HS-27A (cell line): ENCODE measurements around the gene JPH2.

Source experiments
- DNase-seq: peaks from one replicate; pipeline ENCODE4 v3.0.0-alpha.2; 2012; ENCODE audit warnings: low read depth, missing footprints

Gene JPH2

GRCh38 chr20:44187772-44188709, 1.1 kb upstream of the JPH2 start:
- no peak for DNase-seq

GRCh38 chr20:44186674-44187053, 324 bp downstream of the JPH2 start:
- no peak for DNase-seq

DNA sequence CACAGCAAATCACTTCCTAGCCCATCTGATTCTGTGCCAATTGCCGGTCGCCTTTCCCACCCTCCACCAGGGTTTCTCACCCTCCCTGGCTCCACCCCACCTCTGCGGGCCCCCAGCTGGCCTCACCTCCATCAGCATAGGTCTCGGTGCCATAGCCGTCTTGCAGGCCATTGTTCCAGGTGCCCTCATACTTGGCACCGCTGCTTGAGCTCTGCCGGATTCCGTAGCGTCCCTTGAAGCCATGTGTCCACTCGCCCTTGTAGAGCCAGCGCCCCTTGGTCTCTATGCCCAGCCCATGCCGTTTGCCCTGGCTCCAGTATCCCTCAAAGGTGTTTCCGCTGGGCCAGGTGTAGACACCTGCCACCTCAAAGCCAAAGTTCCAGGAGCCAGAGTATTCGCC, 787 bp downstream of the JPH2 start:
- no peak for DNase-seq

GRCh38 chr20:44185574-44185973, 1.4 kb downstream of the JPH2 start:
- no peak for DNase-seq

DNA sequence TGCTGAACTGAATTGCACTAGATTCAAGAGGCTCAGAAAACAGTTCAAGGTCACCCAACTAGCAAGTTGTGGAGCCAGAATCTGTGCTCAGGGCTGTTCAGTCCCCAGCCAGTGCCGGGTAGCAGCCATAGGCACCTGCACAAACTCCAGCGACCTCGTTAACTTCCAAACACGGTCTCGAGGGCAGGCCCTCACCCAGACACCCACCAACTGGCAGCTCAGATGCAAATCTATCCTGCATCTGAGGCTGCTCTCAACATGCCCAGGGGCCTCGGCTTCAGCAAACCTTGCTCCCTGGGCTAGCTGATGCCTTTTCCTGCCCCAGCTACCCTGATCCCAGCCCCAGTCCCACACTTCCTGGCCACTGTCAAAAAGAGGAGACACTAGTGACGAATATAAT, 3.7 kb downstream of the JPH2 start:
- DNase-seq: no peak

DNA sequence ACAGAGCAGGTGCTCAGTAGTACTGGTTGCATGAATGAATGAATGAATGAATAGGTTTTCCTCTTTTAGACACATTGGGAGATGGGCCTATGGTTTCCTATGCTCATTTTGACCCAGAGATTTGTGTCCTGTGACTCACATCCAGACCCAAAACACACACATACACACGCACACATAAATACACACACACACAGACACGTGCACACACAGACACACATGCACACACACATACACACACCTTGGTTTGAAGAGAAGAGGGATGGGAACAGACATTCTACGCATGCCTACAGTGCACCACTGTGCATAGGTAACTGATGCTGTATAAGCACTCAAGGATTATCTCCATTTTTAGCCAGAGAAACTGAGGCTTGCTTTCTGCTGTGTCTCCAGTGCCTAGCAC, 4.1 kb downstream of the JPH2 start:
- DNase-seq: no peak

GRCh38 chr20:44182135-44182765, 4.7 kb downstream of the JPH2 start:
- DNase-seq: no peak

DNA sequence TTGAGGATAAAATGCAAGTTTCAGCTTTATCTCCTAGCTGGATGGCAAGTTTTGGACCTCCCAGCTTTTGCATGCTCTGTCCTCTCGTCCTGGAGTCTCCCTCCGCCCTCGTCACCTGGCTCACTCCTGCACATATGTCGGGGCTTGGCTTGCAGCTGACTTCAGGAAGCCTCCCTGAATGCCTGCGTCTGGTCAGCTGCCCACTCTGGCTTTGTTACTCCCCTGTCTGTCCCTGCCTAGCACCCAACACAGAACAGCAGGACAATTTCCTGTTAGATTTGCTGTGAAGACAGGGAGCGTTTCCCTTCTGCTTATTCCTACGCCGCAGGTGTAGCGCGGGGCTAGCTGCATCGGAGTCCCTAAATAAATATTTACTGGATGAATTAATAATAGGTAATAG, 5.4 kb downstream of the JPH2 start:
- no peak for DNase-seq

GRCh38 chr20:44180814-44181213, 6.2 kb downstream of the JPH2 start:
- no peak for DNase-seq

DNA sequence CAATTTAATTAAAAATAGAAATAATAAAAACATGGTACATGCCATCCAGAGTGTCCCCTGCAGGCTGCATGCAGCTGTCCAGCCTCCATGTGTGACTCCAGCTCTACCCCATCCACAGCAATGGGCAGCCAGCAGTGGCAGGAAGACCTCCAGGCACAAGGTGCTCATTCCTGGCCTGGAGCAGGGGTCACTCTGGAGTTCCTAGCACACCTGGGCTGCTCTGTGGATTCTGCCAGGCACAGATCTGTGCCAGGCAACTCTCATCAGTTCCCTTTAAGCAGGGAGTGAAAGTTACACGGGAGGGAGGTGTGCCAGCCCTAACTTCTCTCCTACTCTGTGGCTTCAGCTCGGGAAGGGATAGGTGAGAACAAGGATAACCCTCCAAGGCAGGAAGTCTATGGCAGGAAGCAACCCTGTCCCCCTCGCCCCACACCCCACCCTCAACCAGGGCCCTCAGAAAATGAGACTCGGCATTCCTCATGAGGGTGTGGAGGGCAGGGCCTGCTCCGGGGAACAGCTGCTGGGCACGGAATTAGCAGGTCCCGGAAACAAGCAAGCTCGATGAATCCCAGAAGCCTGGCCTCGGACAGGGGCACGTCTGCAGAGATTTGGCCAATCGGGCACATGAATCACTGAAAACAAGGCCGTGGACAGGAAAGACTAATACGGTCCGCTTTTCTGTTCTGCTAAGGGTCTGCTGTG, 10.0 kb downstream of the JPH2 start:
- no peak for DNase-seq

DNA sequence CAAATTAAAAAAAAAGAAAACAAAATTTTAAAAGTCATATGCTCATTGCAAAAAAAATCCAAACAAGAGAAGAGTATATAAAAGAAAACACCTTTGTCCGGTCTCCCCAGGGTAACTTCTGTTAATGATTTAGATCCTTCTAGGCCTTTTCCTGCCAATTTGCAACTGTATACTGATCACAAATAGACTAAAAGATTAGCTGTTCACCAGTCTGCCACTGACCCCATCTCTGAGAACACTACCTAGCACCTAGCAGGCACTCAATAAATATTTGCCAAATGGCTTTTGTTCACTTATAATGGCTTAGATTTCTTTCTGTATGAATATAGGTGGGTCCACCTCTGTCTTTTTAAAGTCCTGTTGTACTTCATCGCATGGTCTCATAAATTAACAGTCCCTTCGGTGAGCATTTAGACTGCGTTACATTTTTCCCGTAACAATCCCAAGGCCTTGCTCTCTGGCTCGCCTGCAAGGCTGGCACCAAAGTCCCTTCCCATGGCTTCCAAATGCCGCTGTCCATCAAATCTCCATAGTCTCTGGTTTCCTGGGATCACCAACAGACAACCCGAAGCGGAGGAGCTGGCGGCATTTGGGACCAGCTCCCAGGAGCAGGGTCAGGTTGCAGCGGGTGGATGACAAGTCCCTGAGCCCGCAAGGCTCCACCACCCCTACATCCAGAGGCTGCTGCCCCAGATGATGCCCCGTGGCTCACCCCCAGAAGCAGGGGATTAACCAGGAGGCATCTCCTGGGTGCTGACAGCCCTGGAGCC, 11.8 kb downstream of the JPH2 start:
- DNase-seq: no peak

DNA sequence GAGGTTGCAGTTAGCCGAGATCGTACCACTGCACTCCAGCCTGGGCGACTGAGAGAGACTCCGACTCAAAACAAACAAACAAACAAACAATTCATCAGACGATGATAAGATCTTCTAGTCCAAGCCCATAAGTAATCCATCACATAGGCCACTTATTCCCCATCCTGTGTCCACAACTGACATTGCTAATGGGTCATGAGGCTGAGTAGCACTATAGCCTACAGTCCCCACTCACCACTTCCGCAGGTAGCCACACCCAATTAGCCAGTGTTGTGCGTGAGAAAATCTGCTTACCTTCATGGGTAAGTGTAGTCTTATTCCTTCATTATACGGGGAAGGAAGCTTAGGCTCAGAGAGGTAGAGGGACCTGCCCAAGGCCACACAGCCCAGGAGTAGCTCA, 13.1 kb downstream of the JPH2 start:
- no peak for DNase-seq

DNA sequence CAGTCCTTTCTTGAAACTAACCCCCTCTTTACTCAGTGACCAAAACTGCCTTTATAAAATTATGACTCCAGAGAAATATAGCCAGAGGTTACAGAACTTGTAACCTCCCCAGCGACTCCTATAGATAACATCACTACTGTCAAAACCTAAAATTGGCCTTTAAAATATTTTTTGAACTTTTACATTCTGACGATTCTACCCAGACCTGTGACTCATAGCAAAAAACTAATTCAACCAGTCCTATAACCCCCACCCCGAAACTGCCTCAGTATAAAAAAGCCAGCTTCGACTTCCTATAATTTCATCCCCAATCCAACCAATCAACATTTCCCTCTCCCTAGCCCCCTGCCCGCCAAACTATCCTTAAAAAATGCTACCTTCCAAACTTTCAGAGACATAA, 13.9 kb downstream of the JPH2 start:
- DNase-seq: no peak

- no peak for DNase-seq
Measured at GRCh38 chr20:44172572-44172950, 14.4 kb downstream of the JPH2 start.

DNA sequence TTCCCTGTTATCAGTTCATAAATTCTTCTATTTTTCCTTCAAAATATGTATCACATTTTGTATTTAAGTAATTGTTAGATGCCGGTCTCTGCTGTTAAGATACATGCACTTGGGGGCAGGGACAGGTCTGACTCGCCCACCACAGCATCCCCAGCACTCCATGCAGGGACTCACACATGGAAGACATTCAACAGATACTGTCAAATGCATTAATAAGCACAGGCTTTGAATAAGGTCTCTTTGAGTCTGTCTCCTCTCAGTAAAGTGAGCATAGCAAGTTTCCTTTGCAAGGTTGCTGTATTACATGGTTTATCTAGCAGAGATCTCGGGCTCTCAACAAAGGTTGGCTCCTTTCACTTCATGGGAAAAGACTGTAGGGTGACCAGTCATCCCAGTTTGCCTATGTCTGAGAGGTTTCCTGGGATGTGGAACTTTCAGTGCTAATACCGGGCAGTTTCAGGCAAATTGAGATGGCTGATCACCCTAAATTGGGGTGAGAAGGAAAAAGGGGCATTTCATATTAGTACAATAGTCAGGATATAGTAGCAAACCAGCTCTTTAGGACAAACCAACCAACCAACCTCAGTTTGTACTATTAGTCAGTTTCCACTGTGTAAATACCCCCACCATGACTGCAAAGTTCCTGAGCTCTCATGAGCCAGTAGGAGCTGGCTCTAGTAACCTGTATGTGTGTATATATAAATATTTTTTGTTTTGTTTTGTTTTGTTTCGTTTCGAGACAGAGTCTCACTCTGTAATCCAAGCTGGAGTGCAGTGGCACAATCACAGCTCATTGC, 15.0 kb downstream of the JPH2 start:
- DNase-seq: no peak

GRCh38 chr20:44170816-44171410, 16.1 kb downstream of the JPH2 start:
- no peak for DNase-seq

DNA sequence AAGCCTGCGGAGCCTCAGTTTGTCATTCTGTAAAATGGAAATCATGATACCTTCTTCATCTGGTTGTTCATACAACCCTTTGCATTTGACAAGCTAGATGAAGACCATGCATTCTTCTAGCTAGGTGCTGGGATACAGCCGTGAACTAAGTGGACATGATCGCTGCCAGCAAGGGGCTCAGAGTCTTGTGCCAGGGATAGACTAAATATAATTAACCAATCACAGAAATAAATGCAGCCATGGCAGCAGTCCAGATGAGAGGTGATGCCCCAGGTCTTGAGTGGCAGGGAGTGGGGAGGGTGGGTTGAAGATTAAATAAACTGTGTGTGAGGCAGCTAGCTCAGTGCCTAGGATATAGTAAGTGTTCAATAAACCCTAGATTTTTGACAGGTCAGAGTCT, 19.3 kb downstream of the JPH2 start:
- DNase-seq: no peak

DNA sequence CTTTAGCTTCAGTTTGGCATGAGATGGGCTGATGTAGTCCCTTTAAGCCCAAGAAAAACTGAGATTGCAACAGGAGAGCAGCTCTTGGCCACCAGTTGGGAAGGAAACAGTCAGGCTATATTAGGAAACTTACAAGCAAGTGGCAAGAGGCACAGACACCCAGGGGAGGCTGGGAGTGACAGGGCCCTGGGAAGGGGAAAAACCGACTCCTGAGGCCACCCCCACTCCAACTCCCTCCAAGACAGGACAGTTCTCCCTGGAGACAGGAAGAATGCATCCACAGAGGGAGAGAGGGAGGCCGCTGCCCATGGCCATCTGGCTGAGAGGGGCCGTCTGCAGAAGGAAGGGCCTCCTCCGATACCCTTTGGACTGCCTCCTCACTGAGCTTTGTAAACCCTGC, 20.5 kb downstream of the JPH2 start:
- DNase-seq: no peak

DNA sequence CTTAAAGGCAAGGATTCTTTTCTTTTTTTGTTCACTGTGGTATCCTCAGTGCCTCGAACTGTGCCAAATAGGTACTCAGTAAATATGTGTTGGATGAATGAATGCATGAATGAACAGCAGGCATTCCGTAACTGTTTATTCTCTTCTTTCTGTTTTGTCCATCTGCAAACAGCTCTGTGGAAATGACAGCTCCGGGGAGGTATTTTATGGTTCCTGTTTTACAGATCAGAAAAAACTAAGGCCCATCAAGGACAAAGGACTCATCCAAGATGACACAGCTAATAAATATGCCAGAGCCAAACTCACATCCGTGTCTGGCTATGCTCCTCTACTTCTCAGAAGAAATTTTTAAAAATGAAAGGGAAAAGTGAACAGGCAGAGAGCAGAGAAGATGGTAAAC, 21.0 kb downstream of the JPH2 start:
- DNase-seq: no peak

DNA sequence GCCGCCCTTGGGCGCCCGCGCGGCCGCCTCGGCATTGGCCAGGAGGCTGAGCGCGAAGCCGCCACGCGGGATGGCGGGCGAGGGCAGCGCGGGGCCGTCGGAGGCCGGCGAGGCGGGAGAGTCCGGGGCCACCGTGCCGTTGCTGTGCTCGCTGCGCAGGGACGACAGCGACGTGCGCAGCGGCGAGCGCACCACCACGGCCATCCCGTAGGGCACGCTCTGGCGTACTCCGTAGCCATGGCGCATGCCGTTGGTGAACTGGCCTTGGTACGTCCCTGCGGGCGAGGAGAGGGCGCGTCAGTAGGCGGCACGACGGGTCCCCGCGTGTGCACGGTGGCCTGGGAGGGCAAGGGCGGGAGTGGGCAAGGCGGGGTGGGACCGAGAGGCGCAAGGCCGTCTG, 26.9 kb downstream of the JPH2 start:
- no peak for DNase-seq

GRCh38 chr20:44159711-44160110, 27.3 kb downstream of the JPH2 start:
- no peak for DNase-seq
